SHP77 (cell line): ENCODE data around the gene GALNT9.
"Not testable (repeated sequence)": the region's sequence is repeated elsewhere in the genome, so short reads cannot be mapped to it uniquely, and the experiment has no call there.

Experiments
- DNase-seq, 2 experiments: peaks; one replicate each; lab custom pipeline; 2025; lab: John Stamatoyannopoulos, UW

Gene GALNT9

DNA sequence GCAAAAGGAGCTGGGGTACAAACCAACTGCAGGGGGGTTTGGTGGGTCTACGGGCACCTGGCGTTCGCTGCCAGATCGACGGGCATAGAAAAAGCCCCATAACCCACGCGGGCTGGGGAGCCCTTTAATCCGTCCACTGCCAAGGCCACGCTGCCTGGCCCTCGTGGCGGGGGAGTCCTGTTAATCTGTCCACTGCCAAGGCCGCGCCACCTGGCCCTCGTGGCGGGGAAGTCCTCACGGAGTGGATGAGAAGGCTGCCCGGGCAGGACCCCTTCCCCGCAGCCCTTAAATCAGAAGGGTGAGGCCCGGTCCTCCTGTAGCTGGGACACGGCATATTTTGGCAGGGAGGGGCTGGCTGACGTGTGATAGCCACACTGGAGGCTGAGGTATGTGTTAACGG lies 99.0 kb downstream of the GALNT9 start:
- no peak for DNase-seq

DNA sequence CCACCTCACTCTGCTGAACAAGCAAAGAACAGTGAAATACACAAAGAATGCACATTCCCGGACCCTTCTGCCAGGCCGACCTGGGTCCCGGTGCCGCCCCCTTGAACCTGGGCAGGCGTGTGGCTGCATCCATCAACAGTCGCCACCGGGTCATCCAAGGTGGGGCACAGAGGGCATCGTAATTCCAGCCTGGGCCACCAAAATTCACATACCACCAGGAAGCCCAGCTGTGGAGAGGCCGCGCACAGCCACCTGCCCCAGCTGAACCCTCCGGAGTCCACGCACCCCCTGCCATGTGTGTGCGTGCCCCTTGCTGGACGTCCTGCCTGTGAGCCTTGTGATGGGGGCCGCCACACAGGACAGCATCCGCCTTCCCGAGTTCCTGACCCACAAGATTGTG lies 99.5 kb downstream of the GALNT9 start:
- no peak for DNase-seq

- no peak for DNase-seq
These were observed 100.1 kb downstream of the GALNT9 start for GRCh38 chr12:132229193-132229760.

GRCh38 chr12:132228476-132229192 lies 100.8 kb downstream of the GALNT9 start:
- no peak for DNase-seq

- DNase-seq = no peak
These were observed 101.5 kb downstream of the GALNT9 start for GRCh38 chr12:132227782-132228475.

DNA sequence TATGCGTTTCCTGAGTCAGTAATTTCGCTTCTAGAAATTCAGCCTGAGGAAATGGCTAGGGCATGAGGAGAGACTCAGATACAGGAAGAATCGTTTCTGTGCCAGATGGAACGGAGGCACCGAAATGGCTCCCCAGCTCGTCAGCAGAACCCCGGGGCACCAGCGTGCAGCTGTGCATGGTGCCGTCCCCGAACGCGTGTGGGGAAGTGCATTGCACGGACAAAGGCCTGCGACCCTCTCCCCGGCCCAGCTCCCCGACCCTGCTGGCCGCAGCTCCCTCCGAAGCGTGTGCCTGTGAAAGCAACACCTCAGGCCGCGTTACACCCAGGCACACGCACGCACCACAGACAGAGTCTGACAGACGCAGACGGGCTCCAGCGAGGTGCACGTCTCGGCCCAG lies 102.3 kb downstream of the GALNT9 start:
- DNase-seq = no peak

GRCh38 chr12:132226604-132227003 lies 102.8 kb downstream of the GALNT9 start:
- DNase-seq = no peak

DNA sequence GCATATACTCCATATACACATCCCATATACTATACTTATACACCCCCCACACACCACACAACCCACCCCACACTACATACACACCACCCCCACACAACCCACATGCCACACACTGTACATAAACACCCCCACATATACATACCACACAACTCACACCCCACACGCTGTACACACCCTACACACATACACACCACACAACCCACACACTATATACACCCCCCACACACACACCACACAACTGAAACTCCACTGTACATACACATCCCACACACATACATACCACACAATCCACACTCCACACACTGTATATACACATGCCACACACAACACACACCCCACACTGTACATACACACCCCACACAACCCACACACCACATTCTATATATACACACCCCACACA lies 104.2 kb downstream of the GALNT9 start:
- DNase-seq = no peak

DNA sequence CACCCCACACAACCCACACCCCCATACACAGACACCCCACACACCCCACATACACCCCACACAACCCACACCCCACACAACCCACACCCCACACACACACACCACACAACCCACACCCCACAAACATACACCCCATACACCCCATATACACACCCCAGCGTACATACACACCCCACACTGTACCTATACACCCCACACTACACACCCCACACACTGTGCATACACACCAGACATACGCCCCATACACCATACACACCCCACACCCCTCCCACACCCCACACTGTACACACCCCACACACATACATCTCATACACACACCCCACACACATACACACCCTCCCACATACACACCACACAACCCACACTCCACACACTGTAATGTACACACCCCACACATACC lies 104.9 kb downstream of the GALNT9 start:
- no peak for DNase-seq

DNA sequence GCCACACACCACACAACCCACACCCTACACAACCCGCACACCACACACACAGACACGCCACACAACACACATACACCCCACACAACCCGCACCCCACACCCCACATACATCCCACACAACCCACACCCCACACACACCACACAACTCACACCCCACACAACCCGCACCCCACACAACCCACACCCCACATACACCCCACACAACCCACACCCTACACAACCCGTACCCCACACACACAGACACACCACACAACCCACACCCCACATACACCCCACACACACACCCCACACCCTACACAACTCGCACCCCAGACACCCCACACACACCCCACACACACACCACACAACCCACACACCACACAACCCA lies 106.6 kb downstream of the GALNT9 start:
- no peak for DNase-seq

DNA sequence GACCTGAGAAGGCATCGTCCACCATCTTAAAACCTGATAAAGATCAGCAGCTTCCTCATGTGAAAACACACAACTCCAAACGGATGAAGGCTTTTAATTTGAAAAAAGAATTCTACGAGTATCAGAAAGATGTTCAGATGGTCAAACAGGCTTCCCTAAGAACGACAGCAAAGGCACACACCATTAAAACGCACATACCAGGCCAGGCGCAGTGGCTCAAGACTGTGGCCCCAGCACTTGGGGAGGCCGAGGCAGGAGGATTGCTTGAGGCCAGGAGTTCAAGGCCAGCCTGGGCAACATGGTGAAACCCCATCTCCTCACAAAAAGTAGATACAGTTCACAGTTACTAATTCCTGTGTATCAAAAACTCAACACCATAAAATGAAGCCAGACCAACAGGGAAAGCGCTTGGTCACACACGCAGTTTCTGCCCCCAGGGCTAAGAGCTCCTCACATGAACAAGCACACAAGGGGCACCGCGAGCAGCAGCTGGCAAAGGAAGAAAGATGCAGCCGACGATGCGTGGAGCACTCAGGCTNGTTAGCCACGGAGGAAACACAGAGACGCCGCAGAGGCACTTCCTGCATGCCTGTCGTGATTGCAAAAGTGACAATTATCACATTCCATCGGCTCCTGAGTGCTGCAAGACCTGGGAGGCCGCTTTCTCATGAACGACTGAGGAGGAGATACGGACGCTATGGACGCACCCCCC lies 107.1 kb downstream of the GALNT9 start:
- no peak for DNase-seq

DNA sequence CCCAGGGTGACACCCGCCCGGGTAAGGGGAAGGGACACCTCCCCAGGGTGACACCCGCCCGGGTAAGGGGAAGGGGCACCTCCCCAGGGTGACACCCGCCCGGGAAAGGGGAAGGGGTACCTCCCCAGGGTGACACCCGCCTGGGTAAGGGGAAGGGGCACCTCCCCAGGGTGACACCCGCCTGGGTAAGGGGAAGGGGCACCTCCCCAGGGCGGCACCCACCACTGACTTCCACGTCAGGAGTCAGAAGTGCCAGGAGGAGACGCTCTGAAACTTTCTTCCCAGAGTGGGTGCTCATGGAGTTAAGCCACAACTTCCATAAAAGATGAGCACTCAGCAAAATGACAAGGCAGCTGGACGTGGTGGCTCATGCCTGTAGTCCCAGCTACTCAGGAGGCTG lies 109.6 kb downstream of the GALNT9 start:
- not testable (repeated sequence) for DNase-seq

GRCh38 chr12:132219323-132219722 lies 110.1 kb downstream of the GALNT9 start:
- peak; percentile 55 to 64 for DNase-seq

DNA sequence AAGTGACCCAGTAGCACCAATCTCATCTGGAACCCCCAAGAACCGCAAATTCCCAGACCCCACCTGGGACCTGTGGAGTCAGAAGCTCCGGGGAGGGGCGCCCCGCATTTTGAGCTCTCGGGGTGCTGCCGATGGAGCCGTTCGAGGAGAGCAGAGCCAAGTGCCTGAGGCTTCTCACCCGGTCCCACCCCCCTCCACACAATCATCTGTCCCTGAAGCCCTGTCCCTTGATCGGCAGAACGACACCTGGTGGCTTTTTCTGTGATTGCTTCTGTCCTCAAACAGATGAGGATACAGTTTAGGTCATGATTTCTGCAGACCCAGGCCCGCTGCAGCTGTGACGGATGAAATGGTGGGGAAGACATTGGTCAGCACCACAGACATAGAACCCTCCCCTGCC lies 110.5 kb downstream of the GALNT9 start:
- peak; percentile 71 to 74 for DNase-seq

- DNase-seq = no peak
These were observed 110.9 kb downstream of the GALNT9 start for GRCh38 chr12:132218527-132218875.

DNA sequence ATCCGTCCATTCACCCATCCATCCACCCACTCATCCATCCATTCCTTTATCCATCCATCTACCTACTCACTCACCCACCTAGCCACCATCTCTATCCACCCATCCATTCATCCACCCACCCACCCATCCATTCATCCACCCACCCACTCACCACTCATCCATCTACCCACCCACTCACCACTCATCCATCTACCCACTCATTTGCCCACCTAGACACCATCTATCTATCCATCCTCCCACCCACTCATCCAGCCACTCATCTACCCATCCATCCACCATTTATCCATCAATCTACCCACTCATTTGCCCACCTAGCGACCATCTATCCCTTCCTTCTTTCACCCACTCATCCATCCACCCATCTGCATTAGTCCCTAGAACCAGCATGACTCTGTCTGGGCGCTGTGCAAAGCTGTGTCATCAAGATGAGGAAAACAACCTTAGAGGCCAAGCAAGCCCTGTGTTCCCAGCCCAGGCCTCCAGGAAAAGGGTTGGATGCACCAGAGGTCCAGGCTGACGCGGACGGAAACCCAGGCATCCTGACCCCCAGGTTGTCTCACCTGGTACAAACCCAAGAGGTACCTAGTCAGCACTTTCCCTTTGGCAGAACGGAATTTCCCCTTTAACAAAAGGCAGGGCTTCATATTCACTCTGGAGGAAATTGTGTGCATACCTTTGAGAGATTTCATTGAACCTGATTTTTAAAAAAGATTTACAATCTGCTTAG lies 111.4 kb downstream of the GALNT9 start:
- DNase-seq = no peak

- DNase-seq = no peak
These were observed 112.0 kb downstream of the GALNT9 start for GRCh38 chr12:132217371-132217770.

GRCh38 chr12:132216354-132216987 lies 112.9 kb downstream of the GALNT9 start:
- no peak for DNase-seq

- DNase-seq = no peak
These were observed 113.9 kb downstream of the GALNT9 start for GRCh38 chr12:132215299-132215989.

GRCh38 chr12:132214891-132215290 lies 114.5 kb downstream of the GALNT9 start:
- DNase-seq = no peak

DNA sequence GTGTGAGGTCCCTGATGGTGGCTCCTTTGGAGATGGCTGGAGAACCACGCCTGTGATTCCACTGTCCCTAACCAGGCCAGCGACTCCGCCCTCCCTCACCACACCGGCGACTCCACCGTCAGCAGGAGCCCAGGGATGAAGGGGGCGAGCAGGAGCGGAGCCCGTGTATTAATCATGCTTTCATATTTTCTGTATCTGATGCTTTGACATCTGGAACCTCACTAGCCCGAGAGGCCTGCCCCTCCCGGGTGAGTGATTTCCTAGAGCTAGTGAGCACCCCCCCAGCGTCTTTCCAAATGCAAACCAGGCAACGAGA lies 115.3 kb downstream of the GALNT9 start:
- DNase-seq = no peak
